GM18511 (cell line): ENCODE measurements around the gene ANKRD44.

Experiments used
- ATAC-seq: cut with Tn5 transposase; IDR thresholded peaks from one replicate; pipeline ENCODE4 v1.9.1; 2021; ENCODE audit warnings: mild to moderate bottlenecking, moderate library complexity; ENCODE audit not compliant: unreplicated experiment

Gene ANKRD44

GRCh38 chr2:196970099-196970498 is 340.5 kb downstream of the ANKRD44 start:
- ATAC-seq = no peak

- ATAC-seq = no peak
Measured at GRCh38 chr2:196968516-196968915, 342.1 kb downstream of the ANKRD44 start.

GRCh38 chr2:196967775-196968174 is 342.8 kb downstream of the ANKRD44 start:
- no peak for ATAC-seq

DNA sequence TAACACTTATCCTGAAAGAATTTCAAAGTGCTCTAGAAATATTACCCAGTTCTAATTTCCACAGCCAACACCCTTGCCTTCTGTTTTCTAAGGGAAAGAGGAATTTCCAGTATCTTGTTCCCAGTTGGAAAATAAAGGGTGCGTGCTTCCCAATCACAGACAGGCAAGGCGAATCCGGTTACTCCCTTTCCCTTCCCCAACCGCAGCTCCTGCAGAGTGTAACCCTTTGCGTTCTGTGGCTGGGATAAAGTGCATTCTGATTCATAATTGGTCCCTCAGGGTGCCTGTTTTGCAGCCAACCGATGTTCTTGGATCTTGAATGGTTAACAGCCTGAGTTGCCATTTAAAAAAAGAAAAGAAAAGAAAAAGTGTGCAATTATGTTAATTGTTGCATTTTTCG is 343.5 kb downstream of the ANKRD44 start:
- ATAC-seq = no peak

DNA sequence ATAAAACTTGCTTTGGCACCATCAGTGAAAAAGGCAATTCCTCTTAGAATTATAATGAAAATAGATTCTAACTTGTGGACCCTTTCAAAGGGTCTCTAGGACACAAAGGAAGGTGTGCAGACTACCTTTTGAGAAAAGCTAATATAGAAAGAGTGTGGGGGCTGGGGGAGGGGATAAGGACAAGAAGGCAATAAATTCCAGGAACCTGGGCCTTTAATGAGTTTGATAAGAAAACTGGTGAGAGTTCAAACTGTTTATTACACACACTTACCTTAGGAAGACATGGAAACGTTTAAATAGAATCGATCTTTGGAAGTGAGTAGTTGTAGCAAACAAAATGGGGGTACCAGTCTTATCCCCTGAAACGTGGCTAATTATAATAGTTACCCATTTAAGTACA is 344.5 kb downstream of the ANKRD44 start:
- no peak for ATAC-seq

DNA sequence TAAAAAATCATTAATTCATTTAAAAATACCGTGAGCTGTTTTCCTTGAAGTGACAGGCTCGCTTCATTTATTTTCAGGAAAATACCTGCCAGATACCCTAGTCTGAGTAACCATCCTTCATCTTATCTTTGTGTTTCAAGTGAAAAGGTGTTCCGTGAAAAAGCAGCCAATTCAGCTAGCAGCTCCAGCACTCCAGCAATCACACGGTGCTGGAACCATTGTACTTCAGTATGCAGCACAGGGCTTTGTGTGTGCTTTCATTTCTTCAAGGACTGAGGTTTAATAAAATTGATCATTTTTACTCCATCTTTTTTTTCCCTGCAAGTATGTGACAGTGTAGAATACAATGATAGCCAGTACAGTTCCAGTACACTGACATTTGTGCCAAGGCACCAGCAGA is 344.9 kb downstream of the ANKRD44 start:
- no peak for ATAC-seq

DNA sequence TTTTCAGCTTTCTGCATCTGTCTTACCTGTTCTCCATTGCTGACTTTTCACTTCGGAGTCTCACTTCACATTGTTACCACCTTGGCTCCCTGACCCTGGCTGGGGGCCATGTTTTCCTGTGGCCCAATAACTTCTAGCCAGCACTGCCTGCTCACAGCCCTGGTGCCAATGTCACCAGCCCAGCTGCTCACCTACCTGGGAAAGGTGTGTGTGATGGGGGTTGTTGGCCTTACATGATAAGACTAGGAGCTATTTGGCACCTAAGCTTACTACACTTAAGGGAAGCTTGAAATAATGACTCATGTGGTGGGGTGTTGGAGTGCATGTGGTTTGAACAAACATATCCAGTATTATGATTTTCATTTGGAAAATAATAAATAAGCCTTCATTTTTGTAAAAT is 346.6 kb downstream of the ANKRD44 start:
- no peak for ATAC-seq

GRCh38 chr2:196963043-196963442 is 347.5 kb downstream of the ANKRD44 start:
- no peak for ATAC-seq

GRCh38 chr2:196962325-196962724 is 348.3 kb downstream of the ANKRD44 start:
- ATAC-seq = no peak

GRCh38 chr2:196961889-196962288 is 348.7 kb downstream of the ANKRD44 start:
- ATAC-seq = peak; percentile 100

- ATAC-seq = no peak
Measured at GRCh38 chr2:196959734-196960338, 350.7 kb downstream of the ANKRD44 start.

DNA sequence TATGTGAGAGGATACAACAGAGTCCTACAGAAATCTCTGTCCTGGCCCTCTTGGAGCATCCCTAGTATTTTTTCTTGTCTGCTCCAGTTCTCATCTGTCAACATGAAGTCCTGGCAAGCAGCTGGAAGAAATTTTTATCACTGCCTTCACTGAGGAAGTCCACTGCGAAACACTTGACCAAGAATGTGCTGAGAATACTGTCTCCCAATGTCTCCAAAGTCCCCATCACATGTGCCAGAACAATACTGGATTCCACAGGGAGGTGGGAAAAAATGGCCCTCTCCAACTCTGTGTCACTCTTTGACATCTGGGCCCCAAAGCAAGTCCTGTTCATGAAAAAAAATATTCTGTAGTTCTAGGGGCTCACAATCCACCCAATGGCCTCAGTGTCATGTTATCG is 351.3 kb downstream of the ANKRD44 start:
- ATAC-seq = no peak

DNA sequence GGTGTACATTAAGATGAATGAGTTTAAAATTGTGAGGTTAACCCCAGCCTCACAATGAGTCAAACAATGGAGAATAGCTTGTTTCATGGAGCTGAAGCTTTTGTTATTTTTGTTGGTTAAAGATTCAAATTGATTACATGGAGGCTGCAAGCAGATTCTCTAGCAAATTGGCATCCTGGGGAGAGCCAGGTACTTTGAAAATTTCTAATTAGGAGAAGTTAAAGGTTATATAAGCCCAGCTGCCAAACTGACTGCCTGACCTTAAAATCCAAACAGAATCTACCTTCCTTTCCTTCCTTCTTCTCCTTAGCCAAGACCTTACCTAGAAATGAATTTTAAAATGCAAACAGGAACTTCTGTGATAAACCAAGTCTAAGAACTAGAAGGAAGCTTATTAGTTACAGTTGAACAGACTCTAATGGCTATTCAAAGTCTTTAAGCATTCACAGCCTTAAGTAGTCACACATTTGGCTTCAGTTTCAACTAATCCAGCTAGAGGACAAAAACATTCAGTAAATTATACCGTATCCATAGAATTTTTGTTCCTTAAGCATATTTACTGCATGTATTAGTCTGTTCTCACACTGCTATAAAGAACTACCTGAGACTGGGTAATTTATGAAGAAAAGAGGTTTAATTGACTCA is 352.6 kb downstream of the ANKRD44 start:
- ATAC-seq = no peak

- no peak for ATAC-seq
Measured at GRCh38 chr2:196957442-196957841, 353.1 kb downstream of the ANKRD44 start.

GRCh38 chr2:196956069-196956468 is 354.5 kb downstream of the ANKRD44 start:
- ATAC-seq = no peak

DNA sequence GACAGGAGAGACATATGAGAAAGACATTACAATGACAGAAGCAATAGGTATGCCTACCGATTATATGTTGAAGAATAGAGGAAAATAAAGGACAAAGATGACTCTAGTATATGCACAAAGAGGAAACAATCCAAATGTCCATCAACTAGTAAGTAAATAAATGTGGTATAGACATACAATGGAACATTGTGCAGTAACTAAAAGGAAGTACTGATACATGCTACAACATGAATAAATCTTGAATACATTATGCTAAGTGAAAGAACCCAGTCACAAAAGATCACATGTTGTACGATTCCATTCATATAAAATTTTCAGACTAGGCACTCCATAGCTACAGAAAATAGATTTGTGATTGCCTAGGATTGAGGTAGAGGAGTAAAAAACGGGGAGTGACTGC is 355.5 kb downstream of the ANKRD44 start:
- ATAC-seq = no peak

DNA sequence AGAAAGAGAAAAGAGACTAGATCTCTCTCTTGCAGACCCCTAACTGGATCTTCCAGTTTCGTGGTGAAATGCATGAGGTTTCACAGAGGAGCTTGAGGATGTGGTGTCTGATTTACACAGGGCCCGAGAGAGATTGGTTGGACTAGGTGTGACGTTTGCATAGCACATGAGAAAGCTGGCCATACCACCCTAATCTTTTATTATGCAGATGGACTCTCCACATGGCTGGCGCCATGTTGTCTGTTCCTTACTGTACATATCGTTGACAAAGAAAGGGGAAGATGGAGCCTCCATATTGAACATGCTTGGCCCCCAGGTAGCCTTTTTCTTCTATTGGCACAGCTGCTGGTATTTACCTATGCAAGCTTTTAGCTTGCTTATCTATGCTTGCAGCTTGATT is 356.6 kb downstream of the ANKRD44 start:
- ATAC-seq = no peak

DNA sequence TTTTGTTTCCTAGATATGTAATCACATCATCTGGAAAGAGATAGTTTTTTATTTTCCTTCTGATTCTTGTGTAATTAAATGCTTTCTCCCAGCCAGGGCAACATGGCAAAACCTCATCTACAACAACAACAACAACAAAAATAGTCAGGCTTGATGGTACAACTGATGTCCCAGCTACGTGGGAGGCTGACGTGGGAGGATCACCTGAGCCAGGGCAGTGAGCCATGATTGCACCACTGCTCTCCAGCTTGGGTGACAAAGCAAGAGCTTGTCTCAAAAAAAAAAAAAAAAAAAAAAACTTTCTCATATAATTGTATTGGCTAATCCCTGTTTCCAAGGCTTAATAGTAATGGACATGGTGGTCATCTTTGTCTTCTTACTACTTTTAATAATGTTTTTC is 357.6 kb downstream of the ANKRD44 start:
- ATAC-seq = no peak

- no peak for ATAC-seq
Measured at GRCh38 chr2:196951973-196952372, 358.6 kb downstream of the ANKRD44 start.

DNA sequence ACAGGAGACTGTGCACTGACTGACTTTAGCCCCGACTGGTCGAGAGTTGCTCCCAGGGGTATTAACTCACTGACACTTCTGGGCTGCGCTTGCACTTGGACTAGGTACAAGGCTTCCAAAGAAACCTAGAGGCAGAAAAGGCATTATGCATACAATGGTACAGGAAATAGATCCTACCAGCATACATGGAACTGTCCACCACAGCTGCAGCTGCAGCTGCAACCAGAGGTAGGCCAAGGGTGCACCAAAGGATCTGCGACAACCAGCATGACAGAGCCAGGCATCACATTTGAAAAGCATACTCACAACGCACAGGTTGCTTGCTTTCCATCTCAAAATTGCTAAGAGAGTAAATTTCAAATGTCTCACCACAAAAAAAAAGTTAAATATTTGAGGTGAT is 361.5 kb downstream of the ANKRD44 start:
- ATAC-seq = no peak

- peak; percentile 99 for ATAC-seq
Measured at GRCh38 chr2:196944570-196944969, 366.0 kb downstream of the ANKRD44 start.

DNA sequence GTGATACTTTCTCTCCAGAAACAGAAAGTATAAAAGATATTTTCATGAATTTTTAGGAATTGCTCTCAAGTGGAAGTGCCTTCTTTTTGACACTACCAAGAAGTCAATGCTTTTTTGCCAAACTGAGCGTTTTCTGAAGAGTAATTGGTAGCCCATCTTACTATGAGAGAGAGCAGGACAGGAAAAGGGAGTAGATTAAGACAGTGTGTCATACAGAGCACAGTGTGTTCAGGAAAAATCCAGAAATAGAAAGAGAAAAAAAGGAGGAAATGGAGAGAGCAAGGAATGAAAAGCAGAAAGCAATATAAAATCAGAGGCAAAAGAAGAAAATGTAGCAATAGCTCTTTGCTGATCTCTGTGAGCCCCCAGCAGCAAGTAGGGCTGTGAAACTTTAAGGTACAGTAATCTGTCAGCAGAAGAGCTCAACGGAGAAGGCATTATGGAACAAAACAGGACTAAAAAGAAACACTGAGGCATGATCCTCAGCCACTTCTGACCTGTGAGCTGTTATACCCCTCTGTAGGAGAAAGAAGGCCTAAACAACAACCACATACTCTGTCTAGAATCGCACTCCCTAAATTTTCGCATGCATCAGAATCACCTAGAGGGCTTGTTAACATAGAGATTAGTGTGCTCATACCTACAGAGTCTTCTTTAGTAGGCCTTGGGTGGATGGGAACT is 369.0 kb downstream of the ANKRD44 start:
- ATAC-seq = no peak
